PC-3 (cell line): ENCODE measurements around the gene SEC61G. TPM values are rescaled to one million over a fixed set of nuclear protein-coding genes. Genes with fewer than 3 reads are reported as not detected.

ENCODE experiments used
- ATAC-seq: fragments of 200-7000 bp; cut with Tn5 transposase; 2 replicates; pipeline ENCODE4 v1.9.1; 2020; ENCODE audit warnings: mild to moderate bottlenecking, moderate library complexity
- BruUV-seq: library from RNA; stranded (reverse); fragments of 400-500 nt; replicated peaks from 2 replicates; lab custom pipeline; 2021; lab: Mats Ljungman, UMichigan
- CTCF ChIA-PET: fragments of 300-600 bp; sonication (Branson Sonifier 250); formaldehyde crosslinking; loops from one replicate; lab custom pipeline; 2022; ENCODE audit warnings: antibody characterized with exemption; lab: Charles Lee
- POLR2A ChIA-PET: fragments of 300-600 bp; sonication (Branson Sonifier 250); formaldehyde crosslinking; loops from one replicate; lab custom pipeline; 2022; ENCODE audit warnings: antibody characterized with exemption; ENCODE audit not compliant: unreplicated experiment; lab: Charles Lee
- DNase-seq: peaks from one replicate; pipeline ENCODE4 v3.0.0-alpha.2; 2015
- H2AFZ ChIP-seq: fragments of 300-600 bp; sonication (generic); 2 replicates; pipeline ENCODE4 v1.6.0; 2016; ENCODE audit warnings: antibody characterized with exemption, low read length
- H3F3A ChIP-seq: fragments of 300-600 bp; sonication (generic); one replicate; pipeline ENCODE4 v1.6.0; 2017; ENCODE audit warnings: antibody characterized with exemption, low read length, control low read depth, mild to moderate bottlenecking; ENCODE audit not compliant: unreplicated experiment
- H3K27ac ChIP-seq: fragments of 300-600 bp; sonication (generic); 2 replicates; pipeline ENCODE4 v1.5.1; 2016; ENCODE audit warnings: mild to moderate bottlenecking, low read length
- H3K27me3 ChIP-seq: fragments of 300-600 bp; sonication (generic); 2 replicates; pipeline ENCODE4 v1.6.1; 2016; ENCODE audit warnings: low read length, mixed read lengths
- H3K36me3 ChIP-seq: fragments of 300-600 bp; sonication (generic); 2 replicates; pipeline ENCODE4 v1.6.1; 2016; ENCODE audit warnings: low read depth, mixed run types, low read length, mixed read lengths
- H3K4me1 ChIP-seq: fragments of 300-600 bp; sonication (generic); 2 replicates; pipeline ENCODE4 v1.5.1; 2016; ENCODE audit warnings: low read length; ENCODE audit not compliant: insufficient read depth
- H3K4me2 ChIP-seq: fragments of 300-600 bp; sonication (generic); 2 replicates; pipeline ENCODE4 v1.6.0; 2016; ENCODE audit warnings: low read length
- H3K4me3 ChIP-seq: fragments of 300-600 bp; sonication (generic); 2 replicates; pipeline ENCODE4 v1.5.1; 2016; ENCODE audit warnings: mild to moderate bottlenecking, low read length, mixed read lengths
- H3K79me2 ChIP-seq: fragments of 300-600 bp; sonication (generic); 2 replicates; pipeline ENCODE4 v1.6.1; 2017; ENCODE audit warnings: low read length, mixed read lengths
- H3K9ac ChIP-seq: fragments of 300-600 bp; sonication (generic); 2 replicates; pipeline ENCODE4 v1.6.0; 2016; ENCODE audit warnings: mild to moderate bottlenecking, low read length
- H3K9me2 ChIP-seq: fragments of 300-600 bp; sonication (generic); replicated peaks from 2 replicates; pipeline ENCODE4 v1.6.1; 2016; ENCODE audit warnings: mixed run types, low read length, mixed read lengths
- H3K9me3 ChIP-seq: fragments of 300-600 bp; sonication (generic); 2 replicates; pipeline ENCODE4 v1.6.1; 2016; ENCODE audit warnings: low read length, mixed read lengths
- H4K20me1 ChIP-seq: fragments of 300-600 bp; sonication (generic); 2 replicates; pipeline ENCODE4 v1.6.1; 2016; ENCODE audit warnings: low read length, mixed read lengths
- EZH2 ChIP-seq: fragments of 300-600 bp; sonication (generic); IDR thresholded peaks from one replicate; pipeline ENCODE4 v1.6.1; 2017; ENCODE audit warnings: antibody characterized with exemption, mild to moderate bottlenecking, low read length; ENCODE audit not compliant: unreplicated experiment
- EZH2phosphoT487 ChIP-seq: fragments of 300-600 bp; sonication (generic); IDR thresholded peaks from 2 replicates; pipeline ENCODE4 v1.6.1; 2018; ENCODE audit warnings: mild to moderate bottlenecking, antibody characterized with exemption, low read length, borderline replicate concordance
- intact Hi-C: fragments of 100-400 bp; cut with micrococcal nuclease; formaldehyde crosslinking; loops from 2 replicates; pipeline ENCODE4 v1.9.0; 2023
- total RNA-seq: library from RNA; depleted of rRNA; stranded (reverse); fragments of >200 nt; gene quantifications from 2 replicates; pipeline ENCODE4 v1.2.3, GENCODE V29; 2014
- TF ChIP-seq, protein P1 (sequence below): fragments of 300-600 bp; sonication (generic); conservative IDR thresholded peaks from 2 replicates; pipeline ENCODE4 v1.5.1; 2017; ENCODE audit warnings: antibody characterized with exemption, low read depth, mild to moderate bottlenecking, low read length

SEC61G gene
- total RNA-seq, 1 experiment from 2014 or later, result 177 TPM

DNA sequence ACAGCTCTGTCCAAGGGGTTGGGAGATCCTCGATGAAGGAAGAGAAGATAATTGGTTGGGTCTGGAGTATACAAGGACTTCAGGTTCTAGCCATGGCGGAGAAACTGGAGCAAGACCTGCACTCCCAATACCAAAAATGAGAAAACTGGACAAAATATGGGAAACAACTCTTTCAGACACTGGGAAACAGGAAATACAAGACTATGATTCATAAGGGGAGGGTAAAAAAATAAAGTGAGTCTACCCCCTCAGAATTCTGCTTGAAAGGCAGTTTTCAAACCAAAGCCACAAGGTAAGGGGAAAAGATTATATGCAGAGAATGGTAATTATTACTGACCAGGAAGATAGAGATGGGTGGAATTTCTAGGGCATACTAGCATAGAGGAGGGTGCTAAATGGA lies 10.2 kb upstream of the SEC61G start:
- Histone ChIP-seq H4K20me1 (no peaks in the 10 kb centered on the region), H3K4me1 (peaks cover 21% of the 10 kb centered on the region), H3K9me2 (no peaks in the 10 kb centered on the region), H3F3A (no peaks in the 10 kb centered on the region), H3K9me3 (no peaks in the 10 kb centered on the region), H3K9ac (no peak overlapping the region), H3K4me2 (peak overlapping the region; percentile 42), H3K4me3 (no peak overlapping the region), H3K36me3 (no peaks in the 10 kb centered on the region), H2AFZ (peak overlapping the region; percentile 45), H3K27me3 (no peaks in the 10 kb centered on the region), H3K79me2 (no peaks in the 10 kb centered on the region), H3K27ac (no peak overlapping the region)
- TF ChIP-seq, protein P1, sequence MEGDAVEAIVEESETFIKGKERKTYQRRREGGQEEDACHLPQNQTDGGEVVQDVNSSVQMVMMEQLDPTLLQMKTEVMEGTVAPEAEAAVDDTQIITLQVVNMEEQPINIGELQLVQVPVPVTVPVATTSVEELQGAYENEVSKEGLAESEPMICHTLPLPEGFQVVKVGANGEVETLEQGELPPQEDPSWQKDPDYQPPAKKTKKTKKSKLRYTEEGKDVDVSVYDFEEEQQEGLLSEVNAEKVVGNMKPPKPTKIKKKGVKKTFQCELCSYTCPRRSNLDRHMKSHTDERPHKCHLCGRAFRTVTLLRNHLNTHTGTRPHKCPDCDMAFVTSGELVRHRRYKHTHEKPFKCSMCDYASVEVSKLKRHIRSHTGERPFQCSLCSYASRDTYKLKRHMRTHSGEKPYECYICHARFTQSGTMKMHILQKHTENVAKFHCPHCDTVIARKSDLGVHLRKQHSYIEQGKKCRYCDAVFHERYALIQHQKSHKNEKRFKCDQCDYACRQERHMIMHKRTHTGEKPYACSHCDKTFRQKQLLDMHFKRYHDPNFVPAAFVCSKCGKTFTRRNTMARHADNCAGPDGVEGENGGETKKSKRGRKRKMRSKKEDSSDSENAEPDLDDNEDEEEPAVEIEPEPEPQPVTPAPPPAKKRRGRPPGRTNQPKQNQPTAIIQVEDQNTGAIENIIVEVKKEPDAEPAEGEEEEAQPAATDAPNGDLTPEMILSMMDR, result no peak
- TF ChIP-seq EZH2, result no peak
- TF ChIP-seq EZH2phosphoT487, result no peak
- ATAC-seq (no peak), DNase-seq (peak; percentile 50)
- ChIA-PET CTCF (interaction anchor here (1.0 kb wide), 1 partner anchor 486 kb away, joined by 3 read pairs; no protein-coding TSS in a partner anchor), POLR2A (no interaction called here)
- no TSS peak for BruUV-seq
- intact Hi-C loops, result loop anchor here (5.0 kb wide), 1 partner anchor 598 kb away; the partner anchor contains the start of gene LANCL2

DNA sequence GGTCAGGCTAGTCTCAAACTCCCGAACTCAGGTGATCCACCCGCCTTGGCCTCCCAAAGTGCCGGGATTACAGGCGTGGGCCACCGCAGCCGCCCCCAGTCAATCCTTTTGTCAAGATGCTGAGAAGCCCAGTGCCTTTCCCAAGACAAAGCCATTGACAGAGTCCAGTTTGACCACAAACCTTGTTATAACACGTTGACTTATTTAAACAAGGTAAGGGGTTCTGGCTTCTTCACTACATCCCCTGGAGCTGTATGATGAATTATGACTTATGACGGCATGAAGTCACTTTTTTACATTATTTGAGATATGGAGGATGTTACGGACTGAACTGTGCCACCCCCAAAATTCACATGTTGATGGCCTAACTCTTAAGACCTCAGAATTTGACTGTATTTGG lies 5.8 kb upstream of the SEC61G start:
- ATAC-seq, result no peak
- BruUV-seq, result no TSS peak
- Histone ChIP-seq H3K27ac (no peak overlapping the region), H3K79me2 (peaks cover 2% of the 10 kb centered on the region), H3K9ac (no peak overlapping the region), H3K4me2 (no peak overlapping the region), H3K9me3 (no peaks in the 10 kb centered on the region), H3K36me3 (no peaks in the 10 kb centered on the region), H4K20me1 (no peaks in the 10 kb centered on the region), H3K9me2 (no peaks in the 10 kb centered on the region), H3K4me3 (no peak overlapping the region), H3K27me3 (no peaks in the 10 kb centered on the region), H2AFZ (no peak overlapping the region), H3K4me1 (peaks cover 13% of the 10 kb centered on the region), H3F3A (no peaks in the 10 kb centered on the region)
- TF ChIP-seq EZH2 (no peak), EZH2phosphoT487 (no peak)
- TF ChIP-seq, protein P1, result no peak
- intact Hi-C loops, result loop anchor here (5.0 kb wide), 1 partner anchor 602 kb away; the partner anchor contains the start of gene LANCL2
- CTCF ChIA-PET, result no interaction called here
- POLR2A ChIA-PET, result no interaction called here
- no peak for DNase-seq

DNA sequence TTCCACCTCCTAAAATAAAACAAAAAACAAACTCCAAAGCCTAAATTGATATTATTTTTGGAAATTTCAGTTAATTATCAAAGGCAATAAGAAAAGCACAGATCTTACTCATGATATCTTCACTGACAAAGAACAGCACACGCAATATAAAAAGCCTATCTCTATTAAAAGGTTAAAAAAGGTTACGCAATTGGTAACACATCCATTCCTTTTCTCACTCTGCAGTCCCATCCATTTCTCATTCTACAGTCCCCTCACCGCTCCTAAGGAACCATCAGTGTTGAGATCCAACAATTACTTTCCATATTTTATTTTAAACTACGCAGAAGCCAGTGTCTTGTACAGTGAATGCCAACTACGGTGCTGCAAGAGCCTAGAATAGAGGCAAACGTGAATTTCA lies 1.3 kb downstream of the SEC61G start:
- Histone ChIP-seq H4K20me1 (peaks cover 24% of the 10 kb centered on the region), H2AFZ (no peak overlapping the region), H3K79me2 (peaks cover 68% of the 10 kb centered on the region), H3K4me2 (peak overlapping the region; percentile 94), H3K4me1 (peaks cover 15% of the 10 kb centered on the region; the same call in 1 of the 2 replicates), H3K36me3 (peaks cover 25% of the 10 kb centered on the region; the same call in 1 of the 2 replicates), H3K9me2 (no peaks in the 10 kb centered on the region), H3K27ac (no peak overlapping the region), H3F3A (no peaks in the 10 kb centered on the region), H3K9me3 (no peaks in the 10 kb centered on the region), H3K9ac (peak overlapping the region; percentile 91), H3K4me3 (peak overlapping the region; percentile 94), H3K27me3 (no peaks in the 10 kb centered on the region)
- TF ChIP-seq EZH2phosphoT487 (no peak), EZH2 (no peak)
- TF ChIP-seq, protein P1, result no peak
- ATAC-seq (no peak), DNase-seq (no peak)
- POLR2A ChIA-PET, result no interaction called here
- CTCF ChIA-PET, result no interaction called here
- BruUV-seq, result no TSS peak
- intact Hi-C loops, result no loop called here
